ENCODE results near the gene WDR45.

WDR45 gene

GRCh38 chrX:49075347-49075746 is 4.3 kb downstream of the WDR45 start:
- DNase-seq (ENCODE audit: low read depth) = no peak
- H3K4me3 ChIP-seq (ENCODE audit: low read length) = no peak overlapping the region
- TF ChIP-seq CTCF (conservative IDR thresholded peaks at IDR 0.05; ENCODE audit: low read depth, low read length) = no peak

GRCh38 chrX:49073601-49074575 is 5.8 kb downstream of the WDR45 start, which contains the start of gene PRAF2:
TSS of gene PRAF2 (minus strand) at chrX:49074002. CDS start at chrX:49073987, 15 bp downstream.
- peak within 1 kb of the TSS; percentile 71 for H3K4me3 ChIP-seq (ENCODE audit: low read length)
- no peak for TF ChIP-seq CTCF (conservative IDR thresholded peaks at IDR 0.05; ENCODE audit: low read depth, low read length)
- peak; percentile 52 for DNase-seq (ENCODE audit: low read depth)

- no peak for DNase-seq (ENCODE audit: low read depth)
- no peak for TF ChIP-seq CTCF (conservative IDR thresholded peaks at IDR 0.05; ENCODE audit: low read depth, low read length)
- peak overlapping the region; percentile 71 for H3K4me3 ChIP-seq (ENCODE audit: low read length)
These were observed 7.0 kb downstream of the WDR45 start for GRCh38 chrX:49072712-49073095.

GRCh38 chrX:49071877-49072711 is 7.6 kb downstream of the WDR45 start:
- TF ChIP-seq CTCF (conservative IDR thresholded peaks at IDR 0.05; ENCODE audit: low read depth, low read length) = no peak
- peak; percentile 46 for DNase-seq (ENCODE audit: low read depth)
- peak overlapping the region; percentile 71 for H3K4me3 ChIP-seq (ENCODE audit: low read length)

GRCh38 chrX:49070988-49071387 is 8.7 kb downstream of the WDR45 start:
- no peak for TF ChIP-seq CTCF (conservative IDR thresholded peaks at IDR 0.05; ENCODE audit: low read depth, low read length)
- no peak overlapping the region for H3K4me3 ChIP-seq (ENCODE audit: low read length)

GRCh38 chrX:49069038-49069437 is 10.6 kb downstream of the WDR45 start:
- DNase-seq (ENCODE audit: low read depth) = no peak
- H3K4me3 ChIP-seq (ENCODE audit: low read length) = no peak overlapping the region
- no peak for TF ChIP-seq CTCF (conservative IDR thresholded peaks at IDR 0.05; ENCODE audit: low read depth, low read length)

More at GRCh38 chrX:49070988-49071387, 8.7 kb downstream of the WDR45 start:
- DNase-seq (ENCODE audit: low read depth) = no peak

Measured in retinal pigment epithelial cell (primary cell).